AG10803 (cell line): ENCODE measurements around the gene ESR1.

Experiments
- DNase-seq: peaks from one replicate; pipeline ENCODE4 v3.0.0; 2010; ENCODE audit warnings: low read depth
- H3K4me3 ChIP-seq: 2 replicates; pipeline ENCODE4 v1.5.1; 2011; ENCODE audit warnings: mild to moderate bottlenecking, low read length, control low read depth
- CTCF ChIP-seq: conservative IDR thresholded peaks from 2 replicates; pipeline ENCODE4 v1.5.1; 2011; ENCODE audit warnings: mild to moderate bottlenecking, low read length, control low read depth, inconsistent platforms

Gene ESR1

GRCh38 chr6:152078001-152078400 lies 270.5 kb downstream of the ESR1 start:
- no peak for TF ChIP-seq CTCF
- no peak overlapping the region for H3K4me3 ChIP-seq
- DNase-seq = no peak

- DNase-seq = no peak
Observed at GRCh38 chr6:152078804-152079203, 271.3 kb downstream of the ESR1 start.

GRCh38 chr6:152085451-152085921 lies 278.0 kb downstream of the ESR1 start:
- DNase-seq = no peak
- TF ChIP-seq CTCF = no peak
- H3K4me3 ChIP-seq = no peak overlapping the region

More at GRCh38 chr6:152078804-152079203, 271.3 kb downstream of the ESR1 start:
- TF ChIP-seq CTCF = no peak
- H3K4me3 ChIP-seq = no peak overlapping the region

GRCh38 chr6:152086223-152086873 lies 278.9 kb downstream of the ESR1 start:
- no peak for DNase-seq
- H3K4me3 ChIP-seq = no peak overlapping the region
- TF ChIP-seq CTCF = no peak

- DNase-seq = peak; percentile 52
- no peak overlapping the region for H3K4me3 ChIP-seq
- no peak for TF ChIP-seq CTCF
Observed at GRCh38 chr6:152087096-152087495, 279.6 kb downstream of the ESR1 start.

- DNase-seq = no peak
- no peak for TF ChIP-seq CTCF
- no peak overlapping the region for H3K4me3 ChIP-seq
Observed at GRCh38 chr6:152087701-152088100, 280.2 kb downstream of the ESR1 start.

- peak; percentile 74 for DNase-seq
- TF ChIP-seq CTCF = no peak
- H3K4me3 ChIP-seq = no peak overlapping the region
Observed at GRCh38 chr6:152089992-152090391, 282.5 kb downstream of the ESR1 start.
